Measurements from ENCODE around the gene LMBR1. TPM values are rescaled to one million over a fixed set of nuclear protein-coding genes. Genes with fewer than 3 reads are reported as not detected.
"Not testable (repeated sequence)": the region's sequence is repeated elsewhere in the genome, so short reads cannot be mapped to it uniquely, and the experiment has no call there.

Gene LMBR1
- total RNA-seq, 1 experiment from 2014 or later = 82.6 TPM

- in situ Hi-C loops (cut with HindIII; ENCODE audit: low pct_unique_long_range_greater_than_20kb, low sequenced_read_pairs) (no loop called here), intact Hi-C loops (cut with micrococcal nuclease; ENCODE audit: unreplicated experiment) (no loop called here)
- H3K36me3 ChIP-seq (ENCODE audit: control insufficient read depth, insufficient read depth, low read length) = no peaks in the 10 kb centered on the region
- no peak overlapping the region for H3K4me3 ChIP-seq (ENCODE audit: low read depth in 2 of 2, low read length in 2 of 2)
- ChIA-PET POLR2A (no interaction called here), CTCF (interaction anchor here (0.7 kb wide), 1 partner anchor 113 kb away, joined by 3 read pairs; no protein-coding TSS in a partner anchor)
- no peaks in the 10 kb centered on the region for H3K4me1 ChIP-seq (ENCODE audit: control insufficient read depth, insufficient read depth, low read length)
- no peaks in the 10 kb centered on the region for H3K27me3 ChIP-seq (ENCODE audit: control insufficient read depth, insufficient read depth, low read length)
- H3K27ac ChIP-seq (ENCODE audit: low read length) = no peak overlapping the region
- DNase-seq (ENCODE audit: low read depth, low spot score) (no peak), ATAC-seq (no peak)
- no peaks in the 10 kb centered on the region for H3K9me3 ChIP-seq (ENCODE audit: control insufficient read depth, insufficient read depth, low read depth, low read length)
- TF ChIP-seq TCF7L2 (IDR thresholded peaks at IDR 0.05; ENCODE audit: low read depth, low read length) (no peak), CTCF (IDR thresholded peaks at IDR 0.05) (no peak), POLR2AphosphoS5 (IDR thresholded peaks at IDR 0.05; ENCODE audit: low read depth, low read length) (no peak), SIN3A (IDR thresholded peaks at IDR 0.05; ENCODE audit: borderline replicate concordance, insufficient read depth, low read depth, low read length) (no peak), REST (IDR thresholded peaks at IDR 0.05; ENCODE audit: insufficient read depth in 1 of 2, low read depth in 2 of 2, low read length in 1 of 2) (no peak)
- no TSS peak for BruUV-seq (replicated peaks)
Measured at GRCh38 chr7:156881679-156882078, 11.3 kb downstream of the LMBR1 start.

GRCh38 chr7:156875766-156876165 lies 17.2 kb downstream of the LMBR1 start:
- no peak for ATAC-seq
- Histone ChIP-seq H3K27ac (ENCODE audit: low read length) (no peak overlapping the region), H3K4me1 (ENCODE audit: control insufficient read depth, insufficient read depth, low read length) (no peaks in the 10 kb centered on the region), H3K4me3 (ENCODE audit: low read depth in 2 of 2, low read length in 2 of 2) (no peak overlapping the region), H3K9me3 (ENCODE audit: control insufficient read depth, insufficient read depth, low read depth, low read length) (no peaks in the 10 kb centered on the region), H3K27me3 (ENCODE audit: control insufficient read depth, insufficient read depth, low read length) (no peaks in the 10 kb centered on the region), H3K36me3 (ENCODE audit: control insufficient read depth, insufficient read depth, low read length) (no peaks in the 10 kb centered on the region)
- no peak for TF ChIP-seq TCF7L2 (IDR thresholded peaks at IDR 0.05; ENCODE audit: low read depth, low read length)
- TF ChIP-seq CTCF (IDR thresholded peaks at IDR 0.05) = no peak
- no peak for TF ChIP-seq REST (IDR thresholded peaks at IDR 0.05; ENCODE audit: insufficient read depth in 1 of 2, low read depth in 2 of 2, low read length in 1 of 2)
- TF ChIP-seq SIN3A (IDR thresholded peaks at IDR 0.05; ENCODE audit: borderline replicate concordance, insufficient read depth, low read depth, low read length) = no peak
- no peak for DNase-seq (ENCODE audit: low read depth, low spot score)
- in situ Hi-C loops (cut with HindIII; ENCODE audit: low pct_unique_long_range_greater_than_20kb, low sequenced_read_pairs) (no loop called here), intact Hi-C loops (cut with micrococcal nuclease; ENCODE audit: unreplicated experiment) (no loop called here)
- ChIA-PET CTCF (no interaction called here), POLR2A (no interaction called here)
- BruUV-seq (replicated peaks) = no TSS peak

GRCh38 chr7:156868363-156868762 lies 24.6 kb downstream of the LMBR1 start:
- H3K36me3 ChIP-seq (ENCODE audit: control insufficient read depth, insufficient read depth, low read length); H3K27ac ChIP-seq (ENCODE audit: low read length); H3K4me1 ChIP-seq (ENCODE audit: control insufficient read depth, insufficient read depth, low read length); in situ Hi-C loops (cut with HindIII; ENCODE audit: low pct_unique_long_range_greater_than_20kb, low sequenced_read_pairs); H3K9me3 ChIP-seq (ENCODE audit: control insufficient read depth, insufficient read depth, low read depth, low read length); H3K4me3 ChIP-seq (ENCODE audit: low read depth in 2 of 2, low read length in 2 of 2); POLR2A ChIA-PET; intact Hi-C loops (cut with micrococcal nuclease; ENCODE audit: unreplicated experiment); H3K27me3 ChIP-seq (ENCODE audit: control insufficient read depth, insufficient read depth, low read length); CTCF ChIA-PET; BruUV-seq (replicated peaks); ATAC-seq; DNase-seq (ENCODE audit: low read depth, low spot score): not testable (repeated sequence)
